Breast epithelium (tissue), 4 donors: Measurements from ENCODE around the gene CHST2. TPM values are rescaled to one million over a fixed set of nuclear protein-coding genes. Genes with fewer than 3 reads are reported as not detected.

Source experiments
- DNase-seq, 2 donors: peaks; one replicate each; pipeline ENCODE4 v3.0.0-alpha.2; 2019; ENCODE audit warnings: low spot score in 2 of 2
- H3K27ac ChIP-seq, 2 donors: fragments of 200-600 bp; sonication (generic) in 1 of 2; one replicate each; pipeline ENCODE4 v1.5.1; 2016 to 2019; ENCODE audit warnings: mild to moderate bottlenecking in 1 of 2
- H3K27me3 ChIP-seq, 2 donors: fragments of 200-600 bp; sonication (generic) in 1 of 2; one replicate each; pipeline versions ENCODE4 v1.5.1 to v1.6.0; 2017 to 2019; ENCODE audit warnings: control low read depth in 1 of 2, mild to moderate bottlenecking in 1 of 2
- H3K36me3 ChIP-seq: fragments of 200-600 bp; one replicate; pipeline ENCODE4 v1.5.1; 2019
- H3K4me1 ChIP-seq, 2 donors: fragments of 200-600 bp; sonication (generic); one replicate each; pipeline ENCODE4 v1.5.1; 2016 to 2019; ENCODE audit warnings: control low read depth in 1 of 2
- H3K4me3 ChIP-seq, 3 donors: fragments of 200-600 bp; sonication (generic); 1 replicate in 2 of 3; 2 replicates in 1 of 3; pipeline ENCODE4 v1.5.1; 2016 to 2019; ENCODE audit warnings: mild to moderate bottlenecking in 3 of 3, moderate library complexity in 2 of 3
- H3K9me3 ChIP-seq, 2 donors: fragments of 200-600 bp; sonication (generic) in 1 of 2; one replicate each; pipeline ENCODE4 v1.5.1; 2016 to 2019; ENCODE audit warnings: control low read depth in 1 of 2
- CTCF ChIP-seq, 3 donors: fragments of 450-650 bp; IDR thresholded peaks; one replicate each; pipeline ENCODE4 v1.5.1; 2016 to 2017; ENCODE audit warnings: antibody characterized with exemption in 3 of 3, mild to moderate bottlenecking in 3 of 3, moderate library complexity in 3 of 3
- POLR2A ChIP-seq: fragments of 450-650 bp; IDR thresholded peaks from one replicate; pipeline ENCODE4 v1.6.1; 2016; ENCODE audit warnings: antibody characterized with exemption, mild to moderate bottlenecking, moderate library complexity
- POLR2AphosphoS5 ChIP-seq, 3 donors: sonication (generic); formaldehyde crosslinking; IDR thresholded peaks; one replicate each; pipeline ENCODE4 v1.6.1; 2017; ENCODE audit warnings: antibody characterized with exemption in 3 of 3
- intact Hi-C: fragments of 100-400 bp; cut with DNase I; formaldehyde crosslinking; loops from one replicate; pipeline ENCODE4 v1.15.1; 2023; ENCODE audit warnings: low total_unique reads
- total RNA-seq, 3 donors: library from RNA; depleted of rRNA; stranded (reverse); fragments of >200 nt; gene quantifications; one replicate each; pipeline ENCODE4 v1.1.0, GENCODE V29; 2016

The CHST2 gene
- total RNA-seq, 3 donors from 2014 or later = 3.0 to 6.9 (median 4.5) TPM

- Histone ChIP-seq H3K27me3 (no peaks in the 10 kb centered on the region), H3K36me3 (no peaks in the 10 kb centered on the region), H3K9me3 (peaks cover 14 to 22% of the 10 kb centered on the region in 2 donors), H3K4me1 (no peaks in the 10 kb centered on the region), H3K4me3 (no peak overlapping the region), H3K27ac (no peak overlapping the region)
- TF ChIP-seq CTCF (IDR thresholded peaks at IDR 0.05) (no peak), POLR2A (no peak), POLR2AphosphoS5 (IDR thresholded peaks at IDR 0.05) (no peak)
- intact Hi-C loops = no loop called here
- DNase-seq = no peak
These were observed 19.1 kb upstream of the CHST2 start for GRCh38 chr3:143100451-143100850.

DNA sequence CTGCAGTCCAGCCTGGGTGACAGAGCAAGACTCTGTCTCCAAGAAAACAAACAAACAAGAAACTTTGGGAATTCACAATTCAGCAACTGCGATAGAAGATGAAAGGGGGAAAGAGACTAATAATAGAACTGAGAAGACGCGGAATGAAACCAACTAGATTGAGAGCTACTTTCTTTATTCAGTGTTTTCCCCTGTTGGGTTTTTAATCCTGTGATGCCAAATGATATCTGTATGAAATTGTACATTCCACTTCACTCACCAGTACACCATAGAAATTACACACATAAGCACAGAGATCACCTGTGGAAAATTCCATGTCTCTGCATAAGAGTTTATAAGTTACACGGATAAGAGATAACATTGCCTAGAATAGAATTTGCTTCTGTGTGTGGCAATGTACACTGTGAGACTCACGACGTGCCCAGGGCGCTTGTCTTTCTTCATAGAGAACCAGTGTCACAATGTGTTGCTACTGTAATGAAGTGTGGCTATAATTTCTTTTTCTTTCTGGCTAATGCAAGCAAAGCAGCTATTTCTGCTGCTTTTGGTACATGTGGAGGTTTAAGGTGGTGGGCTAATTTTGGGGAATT is 17.7 kb upstream of the CHST2 start:
- no peak overlapping the region for H3K4me3 ChIP-seq
- DNase-seq = no peak
- peaks cover 22% of the 10 kb centered on the region in 2 donors for H3K9me3 ChIP-seq
- H3K4me1 ChIP-seq = no peaks in the 10 kb centered on the region
- intact Hi-C loops = no loop called here
- TF ChIP-seq POLR2AphosphoS5 (IDR thresholded peaks at IDR 0.05) = no peak
- no peak for TF ChIP-seq CTCF (IDR thresholded peaks at IDR 0.05)
- TF ChIP-seq POLR2A = no peak
- H3K27me3 ChIP-seq = no peaks in the 10 kb centered on the region
- no peaks in the 10 kb centered on the region for H3K36me3 ChIP-seq
- H3K27ac ChIP-seq = no peak overlapping the region

- no peak for DNase-seq
- H3K4me1 ChIP-seq = no peaks in the 10 kb centered on the region
- no peaks in the 10 kb centered on the region for H3K36me3 ChIP-seq
- TF ChIP-seq POLR2A (no peak), POLR2AphosphoS5 (IDR thresholded peaks at IDR 0.05) (no peak), CTCF (IDR thresholded peaks at IDR 0.05) (no peak)
- H3K27me3 ChIP-seq = no peaks in the 10 kb centered on the region
- H3K4me3 ChIP-seq = no peak overlapping the region
- intact Hi-C loops = no loop called here
- no peak overlapping the region for H3K27ac ChIP-seq
- H3K9me3 ChIP-seq = peaks cover 22% of the 10 kb centered on the region in 2 donors
These were observed 15.9 kb upstream of the CHST2 start for GRCh38 chr3:143103652-143104051.

DNA sequence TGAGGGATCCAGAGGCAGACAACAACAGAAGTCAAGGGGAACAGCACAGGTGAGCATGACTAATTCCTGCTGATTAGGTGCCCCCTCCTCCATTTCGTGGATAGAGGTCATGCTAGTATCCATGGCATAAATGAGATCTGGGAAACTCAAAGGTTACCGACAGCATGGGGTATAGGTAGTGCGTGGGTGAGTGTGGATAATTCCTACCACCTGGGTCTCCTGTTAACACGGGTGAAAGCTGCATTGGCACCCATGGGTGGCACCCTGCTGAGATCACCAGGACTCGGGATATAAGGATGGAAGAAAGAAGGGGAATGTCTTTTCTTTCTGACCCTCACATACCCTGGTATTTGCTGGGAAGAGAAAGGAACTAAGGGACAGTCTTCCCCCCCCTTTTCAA is 14.4 kb upstream of the CHST2 start:
- Histone ChIP-seq H3K36me3 (no peaks in the 10 kb centered on the region), H3K4me1 (no peaks in the 10 kb centered on the region), H3K27ac (no peak overlapping the region), H3K27me3 (no peaks in the 10 kb centered on the region), H3K4me3 (no peak overlapping the region), H3K9me3 (peaks cover 22% of the 10 kb centered on the region in 2 donors)
- DNase-seq = no peak
- TF ChIP-seq CTCF (IDR thresholded peaks at IDR 0.05) = no peak
- TF ChIP-seq POLR2A = no peak
- TF ChIP-seq POLR2AphosphoS5 (IDR thresholded peaks at IDR 0.05) = no peak
- intact Hi-C loops = no loop called here

DNA sequence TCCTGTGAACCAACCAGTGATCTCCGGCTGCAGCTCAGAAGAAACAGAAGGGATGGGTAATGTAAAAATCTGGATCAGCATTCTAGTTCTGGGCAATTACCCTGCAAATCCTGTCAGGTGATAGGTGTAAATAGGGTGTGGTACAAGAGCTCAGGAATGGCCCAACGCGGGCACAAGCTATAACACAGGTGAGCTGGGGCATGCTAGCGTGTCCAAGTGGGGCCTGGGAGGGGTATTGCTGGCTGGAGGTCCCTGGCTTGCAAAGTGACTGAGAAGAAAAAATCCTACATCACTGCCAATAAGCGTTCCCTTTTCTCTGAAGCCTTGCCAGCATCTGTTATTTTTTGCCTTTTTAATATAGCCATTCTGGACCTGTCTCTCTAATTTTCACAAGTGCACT is 9.7 kb upstream of the CHST2 start:
- H3K27me3 ChIP-seq = peaks cover 0 to 3% of the 10 kb centered on the region in 2 donors
- no peaks in the 10 kb centered on the region for H3K4me1 ChIP-seq
- TF ChIP-seq POLR2AphosphoS5 (IDR thresholded peaks at IDR 0.05) (no peak), CTCF (IDR thresholded peaks at IDR 0.05) (no peak), POLR2A (no peak)
- no peaks in the 10 kb centered on the region for H3K36me3 ChIP-seq
- intact Hi-C loops = no loop called here
- H3K4me3 ChIP-seq = no peak overlapping the region
- H3K9me3 ChIP-seq = peaks cover 6 to 13% of the 10 kb centered on the region in 2 donors
- no peak overlapping the region for H3K27ac ChIP-seq
- DNase-seq = no peak
